Chondrocyte (in vitro differentiated cells): ENCODE results near the gene NKX6-1. TPM values are rescaled to one million over a fixed set of nuclear protein-coding genes. Genes with fewer than 3 reads are reported as not detected.
A peak's percentile ranks its signal among the peaks of the same experiment; 100 is the strongest.

Source experiments
- DNase-seq: peaks from one replicate; pipeline ENCODE4 v3.0.0; 2021; ENCODE audit warnings: mixed read lengths, low spot score
- H3K27ac Mint-ChIP-seq: one replicate; pipeline ENCODE4 v1.8.0; 2021; ENCODE audit warnings: mild to moderate bottlenecking, moderate library complexity, mixed read lengths; ENCODE audit not compliant: unreplicated experiment
- H3K27me3 Mint-ChIP-seq: 2 replicates; pipeline ENCODE4 v1.8.0; 2021; ENCODE audit warnings: low read depth, mixed read lengths
- H3K36me3 Mint-ChIP-seq: 2 replicates; pipeline ENCODE4 v1.8.0; 2021; ENCODE audit warnings: low read depth, mixed read lengths
- H3K4me1 Mint-ChIP-seq: 2 replicates; pipeline ENCODE4 v1.8.0; 2021; ENCODE audit warnings: low read depth, mild to moderate bottlenecking, mixed read lengths
- H3K4me3 Mint-ChIP-seq: one replicate; pipeline ENCODE4 v1.8.0; 2021; ENCODE audit warnings: mild to moderate bottlenecking, moderate library complexity, mixed read lengths; ENCODE audit not compliant: unreplicated experiment
- H3K9me3 Mint-ChIP-seq: 2 replicates; pipeline ENCODE4 v1.8.0; 2021; ENCODE audit warnings: low read depth, mixed read lengths
- CTCF ChIP-seq: fragments of 200-600 bp; sonication (generic); IDR thresholded peaks from 2 replicates; pipeline ENCODE4 v1.5.0; 2021; ENCODE audit warnings: antibody characterized with exemption, mild to moderate bottlenecking, moderate library complexity
- total RNA-seq: library from RNA; stranded (reverse); gene quantifications from 3 replicates; pipeline ENCODE4 v1.2.1, GENCODE V29; 2021

NKX6-1 gene
- total RNA-seq, 1 donor from 2014 or later: 0.60 TPM

- Mint-ChIP-seq H3K27ac (no peak overlapping the region), H3K36me3 (no peaks in the 10 kb centered on the region), H3K9me3 (no peaks in the 10 kb centered on the region), H3K4me1 (no peaks in the 10 kb centered on the region), H3K27me3 (peaks cover 29% of the 10 kb centered on the region), H3K4me3 (no peak overlapping the region)
- no peak for DNase-seq
- peak; percentile 22 for TF ChIP-seq CTCF
Measured at GRCh38 chr4:84470204-84470785, 28.8 kb downstream of the NKX6-1 start.

GRCh38 chr4:84467601-84468000 lies 31.5 kb downstream of the NKX6-1 start:
- H3K27me3 Mint-ChIP-seq: peaks cover 12% of the 10 kb centered on the region
- no peak overlapping the region for H3K4me3 Mint-ChIP-seq
- peaks cover 5% of the 10 kb centered on the region for H3K9me3 Mint-ChIP-seq
- H3K27ac Mint-ChIP-seq: no peak overlapping the region
- no peaks in the 10 kb centered on the region for H3K36me3 Mint-ChIP-seq
- no peaks in the 10 kb centered on the region for H3K4me1 Mint-ChIP-seq
- DNase-seq: no peak
- TF ChIP-seq CTCF: no peak

- Mint-ChIP-seq H3K4me3 (no peak overlapping the region), H3K27me3 (peaks cover 21% of the 10 kb centered on the region), H3K4me1 (no peaks in the 10 kb centered on the region), H3K27ac (no peak overlapping the region), H3K9me3 (peaks cover 5% of the 10 kb centered on the region), H3K36me3 (no peaks in the 10 kb centered on the region)
- DNase-seq: no peak
- no peak for TF ChIP-seq CTCF
Measured at GRCh38 chr4:84459783-84460182, 39.3 kb downstream of the NKX6-1 start.

GRCh38 chr4:84456157-84456556 lies 42.9 kb downstream of the NKX6-1 start:
- Mint-ChIP-seq H3K27me3 (peaks cover 22% of the 10 kb centered on the region), H3K4me1 (no peaks in the 10 kb centered on the region), H3K4me3 (no peak overlapping the region), H3K9me3 (no peaks in the 10 kb centered on the region), H3K36me3 (no peaks in the 10 kb centered on the region), H3K27ac (no peak overlapping the region)
- no peak for DNase-seq
- no peak for TF ChIP-seq CTCF

- Mint-ChIP-seq H3K4me3 (no peak overlapping the region), H3K9me3 (no peaks in the 10 kb centered on the region), H3K27me3 (peaks cover 19% of the 10 kb centered on the region), H3K36me3 (no peaks in the 10 kb centered on the region), H3K4me1 (no peaks in the 10 kb centered on the region), H3K27ac (no peak overlapping the region)
- TF ChIP-seq CTCF: no peak
- no peak for DNase-seq
Measured at GRCh38 chr4:84455697-84456096, 43.4 kb downstream of the NKX6-1 start.
